ENCODE measurements around the gene MRPS2. TPM values are rescaled to one million over a fixed set of nuclear protein-coding genes. Genes with fewer than 3 reads are reported as not detected.

The MRPS2 gene
- total RNA-seq, 6 experiments from 2014 or later: 24.7 to 56.8 (median 30.5) TPM

- no peak within 1 kb of the TSS for H3K4me3 ChIP-seq
- intact Hi-C loops (cut with DNase I): no loop called here
- ATAC-seq: no peak
- H3K27me3 ChIP-seq: no peaks in the 10 kb centered on the region
- H3K36me3 ChIP-seq: no peaks in the 10 kb centered on the region
- H3K27ac ChIP-seq: no peak within 1 kb of the TSS
- no peaks in the 10 kb centered on the region for H3K4me1 ChIP-seq
- DNase-seq: no peak
- no peaks in the 10 kb centered on the region for H3K9me3 ChIP-seq
- TF ChIP-seq CTCF (IDR thresholded peaks at IDR 0.05): no peak
- no peak for TF ChIP-seq POLR2A (IDR thresholded peaks at IDR 0.05)
- WGBS (ENCODE audit: insufficient coverage, low coverage, low lambda C conversion rate, missing lambda C conversion rate): 66% methylated on average over 8 of the region's 18 CpGs
Measured at GRCh38 chr9:135520916-135521607, 20.6 kb downstream of the MRPS2 start, which contains the start of gene LCN1. TSS of gene LCN1 (plus strand) at chr9:135521440. CDS start at chr9:135521498, 58 bp downstream.

GRCh38 chr9:135521608-135522095, 21.2 kb downstream of the MRPS2 start:
- Histone ChIP-seq H3K27ac (no peak overlapping the region), H3K27me3 (no peaks in the 10 kb centered on the region), H3K36me3 (no peaks in the 10 kb centered on the region), H3K4me3 (no peak overlapping the region), H3K4me1 (no peaks in the 10 kb centered on the region), H3K9me3 (no peaks in the 10 kb centered on the region)
- no CpG with 5 or more reads among the region's 11 CpGs for WGBS (ENCODE audit: insufficient coverage, low coverage, low lambda C conversion rate, missing lambda C conversion rate)
- no peak for TF ChIP-seq CTCF (IDR thresholded peaks at IDR 0.05)
- TF ChIP-seq POLR2A (IDR thresholded peaks at IDR 0.05): no peak
- ATAC-seq (no peak), DNase-seq (no peak)
- intact Hi-C loops (cut with DNase I): no loop called here

- no peaks in the 10 kb centered on the region for H3K36me3 ChIP-seq
- TF ChIP-seq CTCF (IDR thresholded peaks at IDR 0.05) (no peak), POLR2A (IDR thresholded peaks at IDR 0.05) (no peak)
- WGBS (ENCODE audit: insufficient coverage, low coverage, low lambda C conversion rate, missing lambda C conversion rate): 56% methylated on average over 2 of the region's 16 CpGs
- H3K4me3 ChIP-seq: no peak overlapping the region
- H3K9me3 ChIP-seq: no peaks in the 10 kb centered on the region
- intact Hi-C loops (cut with DNase I): no loop called here
- no peaks in the 10 kb centered on the region for H3K27me3 ChIP-seq
- no peak for DNase-seq
- no peak overlapping the region for H3K27ac ChIP-seq
- no peaks in the 10 kb centered on the region for H3K4me1 ChIP-seq
- no peak for ATAC-seq
Measured at GRCh38 chr9:135522137-135522877, 21.8 kb downstream of the MRPS2 start.

GRCh38 chr9:135522931-135523330, 22.4 kb downstream of the MRPS2 start:
- WGBS (ENCODE audit: insufficient coverage, low coverage, low lambda C conversion rate, missing lambda C conversion rate): no CpG with 5 or more reads among the region's 17 CpGs
- Histone ChIP-seq H3K4me3 (no peak overlapping the region), H3K27ac (no peak overlapping the region), H3K9me3 (no peaks in the 10 kb centered on the region), H3K36me3 (no peaks in the 10 kb centered on the region), H3K27me3 (no peaks in the 10 kb centered on the region), H3K4me1 (no peaks in the 10 kb centered on the region)
- TF ChIP-seq CTCF (IDR thresholded peaks at IDR 0.05) (no peak), POLR2A (IDR thresholded peaks at IDR 0.05) (no peak)
- DNase-seq: no peak
- intact Hi-C loops (cut with DNase I): no loop called here
- no peak for ATAC-seq
